H9 (cell line): ENCODE results near the gene FMNL1. TPM values are rescaled to one million over a fixed set of nuclear protein-coding genes. Genes with fewer than 3 reads are reported as not detected.

Experiments used
- DNase-seq: peaks from one replicate; pipeline ENCODE4 v3.0.0-alpha.2; 2017
- H2AFZ ChIP-seq: one replicate; pipeline ENCODE4 v1.6.1; 2013; ENCODE audit warnings: mild to moderate bottlenecking, low read length, control low read depth, moderate library complexity
- H2AK5ac ChIP-seq: 2 replicates; pipeline ENCODE4 v1.6.1; 2013; ENCODE audit warnings: low read length, control low read depth, mixed read lengths; ENCODE audit not compliant: insufficient read length
- H2BK120ac ChIP-seq: one replicate; pipeline ENCODE4 v1.6.1; 2013; ENCODE audit warnings: low read depth, mild to moderate bottlenecking, low read length, control low read depth, inconsistent platforms; ENCODE audit not compliant: poor library complexity, severe bottlenecking
- H2BK12ac ChIP-seq: 2 replicates; pipeline ENCODE4 v1.6.1; 2013; ENCODE audit warnings: low read length, control low read depth, mixed read lengths, low read depth; ENCODE audit not compliant: insufficient read length
- H2BK15ac ChIP-seq: 2 replicates; pipeline ENCODE4 v1.6.1; 2013; ENCODE audit warnings: low read depth, low read length, control low read depth
- H2BK20ac ChIP-seq: one replicate; pipeline ENCODE4 v1.6.1; 2013; ENCODE audit warnings: low read depth, mild to moderate bottlenecking, low read length, control low read depth, inconsistent platforms; ENCODE audit not compliant: poor library complexity, severe bottlenecking
- H2BK5ac ChIP-seq: 2 replicates; pipeline ENCODE4 v1.6.1; 2013; ENCODE audit warnings: low read length, control low read depth, mixed read lengths; ENCODE audit not compliant: insufficient read length
- H3K14ac ChIP-seq: 2 replicates; pipeline ENCODE4 v1.6.1; 2013; ENCODE audit warnings: low read length, control low read depth; ENCODE audit not compliant: insufficient read depth
- H3K18ac ChIP-seq: 2 replicates; pipeline ENCODE4 v1.6.1; 2013; ENCODE audit warnings: low read depth, mild to moderate bottlenecking, mixed read lengths, low read length, control low read depth; ENCODE audit not compliant: insufficient read length
- H3K23ac ChIP-seq: 2 replicates; pipeline ENCODE4 v1.6.1; 2013; ENCODE audit warnings: low read length, control low read depth, mixed read lengths, low read depth; ENCODE audit not compliant: insufficient read length
- H3K23me2 ChIP-seq: 2 replicates; pipeline ENCODE4 v1.6.1; 2013; ENCODE audit warnings: low read depth, mild to moderate bottlenecking, mixed read lengths, low read length, control low read depth; ENCODE audit not compliant: insufficient read length, poor library complexity, severe bottlenecking
- H3K27ac ChIP-seq: 2 replicates; pipeline ENCODE4 v1.5.1; 2013; ENCODE audit warnings: low read length, control low read depth, mixed read lengths, low read depth; ENCODE audit not compliant: insufficient read length
- H3K27me3 ChIP-seq: 2 replicates; pipeline ENCODE4 v1.6.1; 2013; ENCODE audit warnings: low read length, control low read depth, inconsistent platforms; ENCODE audit not compliant: insufficient read depth
- H3K4ac ChIP-seq: 2 replicates; pipeline ENCODE4 v1.6.1; 2013; ENCODE audit warnings: low read depth, mild to moderate bottlenecking, control low read depth, inconsistent platforms, low read length, moderate library complexity
- H3K4me1 ChIP-seq: 2 replicates; pipeline ENCODE4 v1.6.1; 2013; ENCODE audit warnings: low read length, control low read depth, inconsistent platforms; ENCODE audit not compliant: insufficient read depth
- H3K4me2 ChIP-seq: 2 replicates; pipeline ENCODE4 v1.6.1; 2013; ENCODE audit warnings: low read length, control low read depth, mixed read lengths; ENCODE audit not compliant: insufficient read length, insufficient read depth
- H3K56ac ChIP-seq: 2 replicates; pipeline ENCODE4 v1.6.1; 2013; ENCODE audit warnings: low read depth, mild to moderate bottlenecking, mixed read lengths, low read length, control low read depth; ENCODE audit not compliant: insufficient read length
- H3K79me1 ChIP-seq: 2 replicates; pipeline ENCODE4 v1.6.1; 2013; ENCODE audit warnings: low read depth, mild to moderate bottlenecking, moderate library complexity, low read length, control low read depth, inconsistent platforms; ENCODE audit not compliant: insufficient read depth, poor library complexity, severe bottlenecking
- H3K79me2 ChIP-seq: 2 replicates; pipeline ENCODE4 v1.6.1; 2013; ENCODE audit warnings: low read length, control low read depth, inconsistent platforms; ENCODE audit not compliant: insufficient read depth
- H3K9ac ChIP-seq: 2 replicates; pipeline ENCODE4 v1.6.1; 2013; ENCODE audit warnings: low read length, control low read depth, mixed read lengths; ENCODE audit not compliant: insufficient read length; ENCODE audit errors: extremely low read depth
- H3K9me3 ChIP-seq: one replicate; pipeline ENCODE4 v1.6.1; 2013; ENCODE audit warnings: low read depth, low read length, inconsistent platforms; ENCODE audit not compliant: control insufficient read depth
- H3T11ph ChIP-seq: one replicate; pipeline ENCODE4 v1.6.1; 2013; ENCODE audit warnings: mild to moderate bottlenecking, low read length, control low read depth, inconsistent platforms
- H4K20me1 ChIP-seq: one replicate; pipeline ENCODE4 v1.6.1; 2013; ENCODE audit not compliant: control insufficient read depth, insufficient read length, insufficient read depth
- H4K5ac ChIP-seq: 2 replicates; pipeline ENCODE4 v1.6.1; 2013; ENCODE audit warnings: low read depth, mild to moderate bottlenecking, mixed read lengths, low read length, control low read depth; ENCODE audit not compliant: insufficient read length
- H4K8ac ChIP-seq: replicated peaks from 2 replicates; pipeline ENCODE4 v1.6.1; 2013; ENCODE audit warnings: low read length, control low read depth, mixed read lengths, low read depth; ENCODE audit not compliant: insufficient read length
- H4K91ac ChIP-seq: 2 replicates; pipeline ENCODE4 v1.6.1; 2013; ENCODE audit warnings: low read depth, mild to moderate bottlenecking, moderate library complexity, mixed read lengths, low read length, control low read depth; ENCODE audit not compliant: insufficient read length
- H3K27ac Mint-ChIP-seq, 3 experiments: 2 replicates in 2 of 3; 3 replicates in 1 of 3; pipeline ENCODE4 v1.8.0; 2020 to 2021; ENCODE audit warnings: mixed read lengths in 3 of 3, mild to moderate bottlenecking in 1 of 3, moderate library complexity in 1 of 3
- H3K27me3 Mint-ChIP-seq: 2 replicates; pipeline ENCODE4 v1.8.0; 2021; ENCODE audit warnings: low read depth, mild to moderate bottlenecking, moderate library complexity, mixed read lengths
- H3K36me3 Mint-ChIP-seq, 3 experiments: 2 replicates in 2 of 3; 3 replicates in 1 of 3; pipeline ENCODE4 v1.8.0; 2020 to 2021; ENCODE audit warnings: low read depth in 3 of 3, mixed read lengths in 3 of 3; ENCODE audit not compliant: insufficient read depth in 1 of 3
- H3K4me1 Mint-ChIP-seq, 2 experiments: 2 replicates each; pipeline ENCODE4 v1.8.0; 2020; ENCODE audit warnings: mixed read lengths in 2 of 2
- H3K4me3 Mint-ChIP-seq, 2 experiments: 2 replicates in 1 of 2; 3 replicates in 1 of 2; pipeline ENCODE4 v1.8.0; 2020 to 2021; ENCODE audit warnings: mild to moderate bottlenecking in 2 of 2, mixed read lengths in 2 of 2, moderate library complexity in 1 of 2
- H3K9me3 Mint-ChIP-seq, 2 experiments: 2 replicates in 1 of 2; 3 replicates in 1 of 2; pipeline ENCODE4 v1.8.0; 2020; ENCODE audit warnings: mild to moderate bottlenecking in 2 of 2, mixed read lengths in 2 of 2, moderate library complexity in 1 of 2
- WGBS: extraction: QIAGEN DNeasy Blood & Tissue Kit; methylation state at CpG from one replicate; pipeline ENCODE4 v1.1.7; 2013; ENCODE audit warnings: missing lambda C conversion rate, low lambda C conversion rate, mixed read lengths; ENCODE audit not compliant: insufficient read length; ENCODE audit errors: extremely low coverage; 5-methylcytosine and 5-hydroxymethylcytosine counted together
- total RNA-seq: library from RNA; stranded (reverse); gene quantifications from 2 replicates; pipeline ENCODE4 v1.2.1, GENCODE V29; 2021
- TF ChIP-seq, protein P1 (sequence below): fragments of 200-600 bp; sonication (generic); conservative IDR thresholded peaks from 3 replicates; pipeline ENCODE4 v1.8.0; 2021; ENCODE audit warnings: antibody characterized with exemption, mild to moderate bottlenecking

The FMNL1 gene
- total RNA-seq, 1 experiment from 2014 or later: 6.9 TPM

- Histone ChIP-seq H3K23me2 (peaks cover 9% of the 10 kb centered on the region), H3K4me2 (no peak overlapping the region), H3K4ac (no peak overlapping the region), H3K14ac (no peak overlapping the region), H3K4me1 (peaks cover 7% of the 10 kb centered on the region; the same call in 1 of the 2 replicates), H3K27me3 (peaks cover 4% of the 10 kb centered on the region; the same call in 1 of the 2 replicates), H2AK5ac (no peak overlapping the region), H4K91ac (no peak overlapping the region), H2BK20ac (no peak overlapping the region), H2AFZ (no peak overlapping the region), H2BK5ac (no peak overlapping the region), H3K79me2 (no peaks in the 10 kb centered on the region), H3K23ac (no peak overlapping the region), H3K9me3 (no peaks in the 10 kb centered on the region), H3K9ac (no peak overlapping the region), H3K27ac (no peak overlapping the region), H3K79me1 (no peaks in the 10 kb centered on the region), H4K20me1 (no peaks in the 10 kb centered on the region), H3K18ac (no peak overlapping the region), H2BK120ac (no peak overlapping the region), H4K8ac (no peak overlapping the region), H2BK15ac (no peak overlapping the region), H2BK12ac (no peak overlapping the region), H4K5ac (no peak overlapping the region), H3K56ac (no peak overlapping the region), H3T11ph (no peak overlapping the region)
- WGBS: no CpG with 5 or more reads among the region's 7 CpGs
- no peak overlapping the region for H3K27ac Mint-ChIP-seq
- no peaks in the 10 kb centered on the region; a peak in 2 of 5 replicates for H3K9me3 Mint-ChIP-seq
- TF ChIP-seq, protein P1, sequence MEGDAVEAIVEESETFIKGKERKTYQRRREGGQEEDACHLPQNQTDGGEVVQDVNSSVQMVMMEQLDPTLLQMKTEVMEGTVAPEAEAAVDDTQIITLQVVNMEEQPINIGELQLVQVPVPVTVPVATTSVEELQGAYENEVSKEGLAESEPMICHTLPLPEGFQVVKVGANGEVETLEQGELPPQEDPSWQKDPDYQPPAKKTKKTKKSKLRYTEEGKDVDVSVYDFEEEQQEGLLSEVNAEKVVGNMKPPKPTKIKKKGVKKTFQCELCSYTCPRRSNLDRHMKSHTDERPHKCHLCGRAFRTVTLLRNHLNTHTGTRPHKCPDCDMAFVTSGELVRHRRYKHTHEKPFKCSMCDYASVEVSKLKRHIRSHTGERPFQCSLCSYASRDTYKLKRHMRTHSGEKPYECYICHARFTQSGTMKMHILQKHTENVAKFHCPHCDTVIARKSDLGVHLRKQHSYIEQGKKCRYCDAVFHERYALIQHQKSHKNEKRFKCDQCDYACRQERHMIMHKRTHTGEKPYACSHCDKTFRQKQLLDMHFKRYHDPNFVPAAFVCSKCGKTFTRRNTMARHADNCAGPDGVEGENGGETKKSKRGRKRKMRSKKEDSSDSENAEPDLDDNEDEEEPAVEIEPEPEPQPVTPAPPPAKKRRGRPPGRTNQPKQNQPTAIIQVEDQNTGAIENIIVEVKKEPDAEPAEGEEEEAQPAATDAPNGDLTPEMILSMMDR: no peak
- no peak for DNase-seq
- H3K36me3 Mint-ChIP-seq: peaks cover 0 to 4% (median 0%) of the 10 kb centered on the region in 3 experiments; a peak in 2 of 7 replicates
- peaks cover 12 to 31% of the 10 kb centered on the region in 2 experiments for H3K4me1 Mint-ChIP-seq
- H3K4me3 Mint-ChIP-seq: no peak overlapping the region
- peaks cover 58% of the 10 kb centered on the region for H3K27me3 Mint-ChIP-seq
Measured at GRCh38 chr17:45238155-45238774, 16.6 kb downstream of the FMNL1 start.
